WI38 (cell line): ENCODE data around the gene SLCO2A1.

Experiments
- H3K4me3 ChIP-seq: 2 replicates; pipeline ENCODE4 v1.5.1; 2011; ENCODE audit warnings: low read depth, mild to moderate bottlenecking, control low read depth, low read length
- TF ChIP-seq, protein P1 (sequence below): IDR thresholded peaks from 2 replicates; pipeline ENCODE4 v1.5.1; 2012; ENCODE audit warnings: low read depth, mild to moderate bottlenecking, control low read depth, low read length

The SLCO2A1 gene

DNA sequence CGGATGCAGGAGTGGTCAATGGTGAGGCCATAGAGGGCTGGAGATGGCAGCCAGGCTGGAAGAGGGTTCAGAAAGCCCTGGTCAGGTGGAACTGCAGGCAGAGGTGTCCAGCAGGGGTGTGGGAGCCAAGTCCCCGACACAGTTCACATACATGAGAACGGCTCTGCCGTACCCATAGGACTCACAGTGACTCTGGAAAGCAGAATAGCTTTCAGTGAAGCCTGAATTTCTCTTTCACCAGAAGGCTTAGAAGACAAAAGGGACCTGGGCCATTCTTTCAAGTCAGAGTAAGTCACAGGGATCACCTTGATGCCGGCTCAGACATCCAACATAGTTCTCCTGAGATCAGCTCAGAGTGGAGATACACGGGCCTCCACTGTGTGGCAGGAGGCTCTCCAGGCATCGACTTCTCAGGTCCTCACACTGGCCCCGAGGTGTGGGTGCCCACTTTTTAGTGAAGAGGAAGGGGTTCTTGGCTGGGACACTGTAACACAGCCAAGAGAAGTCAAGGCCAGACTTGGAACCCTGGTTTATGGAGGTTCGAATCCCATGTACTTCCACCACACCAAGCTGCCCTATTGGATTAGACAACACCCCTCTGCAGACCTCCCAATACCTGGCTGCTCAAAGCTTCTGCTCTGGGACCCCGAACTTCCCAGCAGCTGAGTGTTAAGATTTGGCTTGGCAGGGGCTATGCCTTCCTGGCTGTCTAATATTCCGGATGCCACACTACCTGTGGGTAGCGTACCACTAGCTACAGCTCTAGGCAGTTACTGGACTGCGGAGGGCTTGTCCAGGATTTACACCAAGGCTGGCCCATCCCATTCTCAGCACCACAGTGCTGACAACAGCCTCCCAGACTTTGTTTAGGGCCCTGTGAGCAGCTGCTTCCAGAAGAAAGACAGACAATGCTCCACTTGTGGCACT, 93.6 kb downstream of the SLCO2A1 start:
- TF ChIP-seq, protein P1, sequence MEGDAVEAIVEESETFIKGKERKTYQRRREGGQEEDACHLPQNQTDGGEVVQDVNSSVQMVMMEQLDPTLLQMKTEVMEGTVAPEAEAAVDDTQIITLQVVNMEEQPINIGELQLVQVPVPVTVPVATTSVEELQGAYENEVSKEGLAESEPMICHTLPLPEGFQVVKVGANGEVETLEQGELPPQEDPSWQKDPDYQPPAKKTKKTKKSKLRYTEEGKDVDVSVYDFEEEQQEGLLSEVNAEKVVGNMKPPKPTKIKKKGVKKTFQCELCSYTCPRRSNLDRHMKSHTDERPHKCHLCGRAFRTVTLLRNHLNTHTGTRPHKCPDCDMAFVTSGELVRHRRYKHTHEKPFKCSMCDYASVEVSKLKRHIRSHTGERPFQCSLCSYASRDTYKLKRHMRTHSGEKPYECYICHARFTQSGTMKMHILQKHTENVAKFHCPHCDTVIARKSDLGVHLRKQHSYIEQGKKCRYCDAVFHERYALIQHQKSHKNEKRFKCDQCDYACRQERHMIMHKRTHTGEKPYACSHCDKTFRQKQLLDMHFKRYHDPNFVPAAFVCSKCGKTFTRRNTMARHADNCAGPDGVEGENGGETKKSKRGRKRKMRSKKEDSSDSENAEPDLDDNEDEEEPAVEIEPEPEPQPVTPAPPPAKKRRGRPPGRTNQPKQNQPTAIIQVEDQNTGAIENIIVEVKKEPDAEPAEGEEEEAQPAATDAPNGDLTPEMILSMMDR = no peak
- no peak overlapping the region for H3K4me3 ChIP-seq

DNA sequence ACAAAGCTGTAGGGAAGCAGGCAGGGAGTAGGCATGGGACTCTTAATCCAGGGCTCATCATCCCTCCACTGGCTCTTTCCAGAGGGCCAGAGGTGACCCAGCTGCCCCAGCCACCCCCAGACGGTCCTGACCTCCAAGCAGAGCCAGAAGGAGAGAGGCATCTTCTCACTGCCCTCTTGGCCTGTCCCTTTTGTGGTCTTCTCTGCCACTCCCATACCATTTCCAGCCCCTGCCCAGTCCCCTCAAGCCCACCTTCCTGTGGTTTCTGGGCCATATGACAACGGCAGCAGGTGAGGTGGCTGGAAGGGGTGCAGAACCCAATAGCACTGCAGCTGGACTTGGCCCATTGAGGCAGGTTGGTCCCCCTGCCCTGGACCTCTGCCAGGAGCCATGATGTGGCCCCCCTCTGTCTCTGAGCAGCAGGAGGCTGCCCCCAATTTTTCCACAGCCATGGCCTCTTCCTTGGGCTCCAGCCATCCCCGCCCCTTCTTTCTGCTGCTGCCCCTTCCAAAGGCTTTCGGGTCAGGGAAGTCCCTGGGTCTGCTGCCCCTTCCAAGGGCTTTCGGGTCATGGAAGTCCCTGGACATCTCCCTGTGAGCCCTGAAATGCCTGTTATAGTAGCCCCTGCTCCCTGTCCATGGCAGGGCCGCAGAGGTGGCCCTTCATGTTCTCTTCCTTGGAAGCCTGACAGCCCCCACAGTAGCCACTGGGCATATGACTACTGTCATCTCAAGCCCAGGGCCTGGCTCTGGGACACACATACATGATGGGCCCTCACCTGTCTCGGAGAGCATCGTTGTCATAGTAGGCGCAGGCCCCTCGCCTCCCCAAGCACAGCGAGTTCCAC, 94.5 kb downstream of the SLCO2A1 start:
- H3K4me3 ChIP-seq = no peak overlapping the region
- TF ChIP-seq, protein P1 = no peak

DNA sequence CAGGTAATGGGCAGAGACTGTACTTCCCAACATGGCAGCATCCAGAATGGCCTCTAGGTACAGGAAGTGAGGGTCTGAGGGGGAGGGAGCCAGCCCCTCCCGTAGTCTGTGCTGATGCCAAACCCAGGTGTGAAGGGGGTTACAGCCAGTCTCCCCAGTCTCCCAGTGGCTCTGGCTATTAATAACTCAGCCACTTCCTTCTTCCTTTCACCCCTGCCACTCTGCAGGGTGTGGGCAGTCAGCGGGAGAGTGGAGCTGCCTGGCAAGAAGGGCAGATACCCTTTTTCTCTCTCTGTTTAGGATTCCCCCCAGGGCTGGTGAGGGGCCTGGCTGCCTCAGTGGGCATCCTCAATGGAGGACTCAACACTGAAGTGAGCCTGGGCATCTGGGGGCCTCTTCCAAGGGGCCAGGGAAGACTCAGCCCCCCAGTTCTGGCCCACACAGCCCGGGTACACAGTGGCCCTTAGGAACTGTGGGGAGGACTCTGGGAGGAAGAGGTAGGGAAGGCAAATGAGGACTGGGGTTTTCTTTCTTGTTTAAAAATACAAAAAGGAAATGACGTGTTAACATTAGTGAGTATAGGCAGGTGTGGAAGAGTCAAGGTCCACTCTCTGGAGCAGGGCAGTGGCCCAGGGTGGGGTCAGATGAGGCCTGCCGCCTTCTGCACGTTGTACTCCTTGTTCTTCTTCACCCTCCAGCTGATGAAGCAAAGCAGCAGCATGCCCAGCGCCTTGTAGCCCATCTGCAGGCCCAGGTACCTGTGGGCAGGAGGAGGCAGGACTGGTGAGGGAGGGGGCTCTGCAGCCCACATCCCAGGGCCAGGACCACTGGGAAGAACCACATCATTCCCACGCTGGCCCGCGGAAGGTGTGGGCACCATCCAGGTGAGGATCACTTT, 95.4 kb downstream of the SLCO2A1 start:
- TF ChIP-seq, protein P1 = no peak
- H3K4me3 ChIP-seq = no peak overlapping the region

DNA sequence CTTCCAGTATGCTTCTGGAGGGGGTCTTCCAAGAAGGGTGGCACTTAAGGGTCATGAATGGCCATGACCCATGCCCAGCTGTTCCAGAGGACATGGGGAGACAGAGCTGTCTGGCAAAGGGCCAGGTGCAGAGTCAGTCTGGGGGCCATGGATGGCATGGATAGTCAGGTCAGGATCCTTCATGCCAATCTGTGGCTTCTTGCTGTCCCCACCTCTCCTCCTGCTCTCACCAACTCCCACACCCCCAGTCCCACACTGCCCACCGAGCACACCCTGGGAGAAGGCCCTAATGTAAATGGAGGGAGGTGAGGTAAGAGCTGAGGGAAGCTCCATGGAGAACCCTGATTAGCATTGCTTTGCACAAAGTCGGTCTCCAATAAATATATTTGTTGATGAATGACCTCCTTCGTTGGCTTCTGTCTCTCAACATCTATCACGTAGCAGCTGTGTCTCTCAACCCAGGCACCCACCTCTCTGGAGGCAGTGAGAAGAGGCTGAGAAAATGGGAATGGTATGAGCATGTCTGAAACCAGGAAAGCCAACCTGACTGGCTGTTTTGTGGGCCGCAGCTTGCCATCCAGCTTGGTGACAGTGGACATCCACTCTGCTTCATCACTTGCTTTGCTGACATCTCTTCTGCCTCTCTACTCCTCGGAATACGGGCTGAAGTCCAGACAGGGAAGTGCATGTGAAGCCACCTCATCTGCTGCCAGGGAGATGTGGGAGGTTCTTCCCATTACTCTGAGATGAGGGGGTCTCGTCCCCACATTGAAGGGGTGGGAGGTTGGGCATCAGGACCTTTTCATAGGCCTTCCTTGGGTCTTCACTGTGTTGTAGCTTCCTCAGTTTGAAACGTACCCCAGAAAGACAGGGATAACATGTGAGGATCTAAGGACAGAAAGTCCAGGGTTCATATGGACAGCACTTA, 96.4 kb downstream of the SLCO2A1 start:
- no peak overlapping the region for H3K4me3 ChIP-seq
- TF ChIP-seq, protein P1 = no peak

DNA sequence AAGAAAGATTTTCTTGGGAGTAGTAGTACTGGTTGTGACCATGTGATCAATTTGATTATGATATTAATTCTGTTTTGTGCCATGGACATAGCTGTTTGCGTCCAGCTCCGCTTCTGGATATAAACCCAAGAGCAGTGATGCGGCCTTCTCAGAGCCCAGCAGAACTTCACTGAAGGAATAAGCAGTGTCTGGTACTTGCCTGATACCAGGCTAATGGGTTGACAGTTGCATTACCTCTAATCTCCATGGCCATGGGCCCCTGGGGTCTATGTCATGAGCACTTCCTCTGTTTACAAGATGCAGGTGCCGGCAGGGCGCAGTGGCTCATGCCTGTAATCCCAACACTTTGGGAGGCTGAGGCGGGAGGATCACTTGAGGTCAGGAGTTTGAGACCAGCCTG, 97.7 kb downstream of the SLCO2A1 start:
- TF ChIP-seq, protein P1 = no peak
- no peak overlapping the region for H3K4me3 ChIP-seq

DNA sequence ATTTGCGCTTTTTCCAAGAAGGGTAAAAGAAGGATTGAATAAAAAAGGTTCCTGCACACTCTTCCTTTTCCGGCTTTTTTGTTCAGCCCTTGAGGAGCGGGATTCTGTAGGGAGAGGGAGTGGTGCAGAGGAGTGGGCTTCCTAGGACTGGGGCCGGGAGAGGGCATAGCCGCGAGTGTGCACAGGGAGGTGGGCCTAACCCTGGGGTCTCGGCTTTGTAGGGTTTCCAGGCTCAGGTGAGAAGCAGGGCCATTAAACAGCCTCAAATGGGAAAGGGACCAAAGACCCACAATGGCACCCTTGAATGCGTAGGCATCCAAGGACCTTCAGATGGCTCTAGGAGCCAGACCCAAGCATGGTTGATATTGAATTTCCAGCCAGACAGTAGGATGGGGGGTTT, 98.6 kb downstream of the SLCO2A1 start:
- TF ChIP-seq, protein P1 = no peak
- H3K4me3 ChIP-seq = no peak overlapping the region
